HL-60 (cell line): ENCODE measurements around the gene UBE2E1.

Experiments used
- CTCF ChIP-seq: IDR thresholded peaks from one replicate; pipeline ENCODE4 v1.5.1; 2011; ENCODE audit warnings: low read length, control low read depth, inconsistent platforms; ENCODE audit not compliant: insufficient read depth
- POLR2AphosphoS5 ChIP-seq: IDR thresholded peaks from 2 replicates; pipeline ENCODE4 v1.6.1; 2012; ENCODE audit warnings: low read depth
- REST ChIP-seq: IDR thresholded peaks from 2 replicates; pipeline ENCODE4 v1.6.1; 2012; ENCODE audit warnings: low read depth; ENCODE audit not compliant: insufficient replicate concordance

DNA sequence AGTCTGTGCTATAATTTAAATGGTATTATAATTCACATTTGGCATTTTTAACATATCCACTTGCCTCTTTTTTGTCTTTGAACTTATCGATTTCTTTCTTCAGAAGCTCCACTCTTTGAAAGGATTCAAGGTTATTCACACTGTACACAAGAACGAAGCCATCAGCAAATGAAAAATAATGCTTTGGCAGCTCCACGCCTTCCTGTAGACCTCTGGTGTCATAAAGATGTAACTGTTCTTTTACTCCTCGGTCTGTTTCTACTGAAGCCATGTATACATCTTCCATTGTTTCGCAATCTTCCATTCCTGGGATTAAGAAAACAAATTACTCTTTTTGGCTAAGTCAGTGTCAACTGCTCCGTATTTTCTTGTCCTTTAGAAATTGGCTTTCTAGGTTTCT is 95.0 kb downstream of the UBE2E1 start:
- no peak for TF ChIP-seq CTCF
- TF ChIP-seq REST = no peak
- TF ChIP-seq POLR2AphosphoS5 = no peak
